Ovary (tissue), 9 donors: Measurements from ENCODE around the gene ZPBP2. TPM values are rescaled to one million over a fixed set of nuclear protein-coding genes. Genes with fewer than 3 reads are reported as not detected.

Source experiments
- DNase-seq, 5 donors: peaks; one replicate each; pipeline ENCODE4 v3.0.0-alpha.2; 2019 to 2020
- H3K27ac ChIP-seq, 2 donors: fragments of 200-600 bp; one replicate each; pipeline versions ENCODE4 v1.5.1 to v1.8.0; 2019 to 2022
- H3K27me3 ChIP-seq: fragments of 200-600 bp; one replicate; pipeline ENCODE4 v1.8.0; 2022
- H3K36me3 ChIP-seq: fragments of 200-600 bp; sonication (generic); one replicate; pipeline ENCODE4 v1.5.1; 2019
- H3K4me1 ChIP-seq: one replicate; pipeline ENCODE4 v1.8.1; 2013; ENCODE audit warnings: mild to moderate bottlenecking, moderate library complexity; ENCODE audit not compliant: insufficient read depth
- H3K4me3 ChIP-seq: fragments of 200-600 bp; sonication (generic); one replicate; pipeline ENCODE4 v1.5.1; 2017
- H3K9me3 ChIP-seq, 2 donors: fragments of 200-600 bp in 1 of 2; sonication (generic) in 1 of 2; one replicate each; pipeline versions ENCODE4 v1.5.1 to v1.8.1; 2013 to 2019; ENCODE audit warnings: mild to moderate bottlenecking in 1 of 2, moderate library complexity in 1 of 2
- CTCF ChIP-seq, 3 donors: fragments of 450-650 bp in 2 of 3; fragments of 200-600 bp in 1 of 3; IDR thresholded peaks; one replicate each; pipeline versions ENCODE4 v1.5.1 to v1.8.0; 2016 to 2022; ENCODE audit warnings: antibody characterized with exemption in 3 of 3, mild to moderate bottlenecking in 1 of 3
- EP300 ChIP-seq: sonication (generic); formaldehyde crosslinking; IDR thresholded peaks from one replicate; pipeline ENCODE4 v1.6.1; 2017; ENCODE audit warnings: antibody characterized with exemption
- POLR2A ChIP-seq: fragments of 450-650 bp; IDR thresholded peaks from one replicate; pipeline ENCODE4 v1.6.1; 2017; ENCODE audit warnings: antibody characterized with exemption, mild to moderate bottlenecking, moderate library complexity
- WGBS, 3 donors: extraction: QIAGEN DNeasy Blood & Tissue Kit in 1 of 3; methylation state at CpG; one replicate each; pipeline versions ENCODE4 v1.1.5 to v1.1.7; 2013 to 2017; 5-methylcytosine and 5-hydroxymethylcytosine counted together
- intact Hi-C, 4 donors: fragments of 100-400 bp; cut with DNase I; formaldehyde crosslinking; loops; one replicate each; pipeline versions ENCODE4 v1.11.0 to v1.15.1; 2022 to 2023
- polyA plus RNA-seq, 2 donors: library from polyadenylated mRNA; stranded (reverse); fragments of 200-250 nt in 1 of 2; fragments of 350-450 nt in 1 of 2; fragmentation: Illumina TruSeq in 1 of 2; extraction: RNeasy Lipid Tissue Mini Kit (QIAGEN cat#74804) in 1 of 2; gene quantifications; one replicate each; pipeline ENCODE4 v1.2.3, GENCODE V29; 2013 to 2014
- total RNA-seq, 7 donors: library from RNA; depleted of rRNA in 2 of 7; stranded (reverse); fragments of >200 nt in 2 of 7; fragmentation: NEBNext Ultra II Directional in 3 of 7; extraction: Animal tissue kit (Norgen Biotek cat#: 25700) in 3 of 7; gene quantifications; one replicate each; pipeline versions ENCODE4 v1.1.0 to v1.2.4, GENCODE V29; 2016 to 2023
- donor health status: DM: no; HTN: no; CAD: no; lungs with moderate emphysema.
- donor health status: DM: no; HTN: no; CAD: no.
- donor health status: Bipolar disorder and iron deficiency.
- donor health status: DM: yes; HTN: yes; CAD: no.
- donor health status: DM: no; HTN: no; CAD: no.
- donor health status: DM: yes; HTN: yes; CAD: no.

ZPBP2 gene
- total and polyA plus RNA-seq, 9 donors, result not detected

- no peak for TF ChIP-seq EP300
- no peak for TF ChIP-seq CTCF (IDR thresholded peaks at IDR 0.05)
- TF ChIP-seq POLR2A, result no peak
- no peak for DNase-seq
- Histone ChIP-seq H3K4me1 (no peaks in the 10 kb centered on the region), H3K27me3 (no peaks in the 10 kb centered on the region), H3K36me3 (no peaks in the 10 kb centered on the region), H3K9me3 (no peaks in the 10 kb centered on the region), H3K4me3 (no peak overlapping the region), H3K27ac (no peak overlapping the region)
- WGBS, 3 donors, result 86 to 94% (median 89%) methylated on average over 6 of the region's 6 CpGs
- intact Hi-C loops, result no loop called here
Observed at GRCh38 chr17:39908789-39909352, 40.9 kb downstream of the ZPBP2 start.

DNA sequence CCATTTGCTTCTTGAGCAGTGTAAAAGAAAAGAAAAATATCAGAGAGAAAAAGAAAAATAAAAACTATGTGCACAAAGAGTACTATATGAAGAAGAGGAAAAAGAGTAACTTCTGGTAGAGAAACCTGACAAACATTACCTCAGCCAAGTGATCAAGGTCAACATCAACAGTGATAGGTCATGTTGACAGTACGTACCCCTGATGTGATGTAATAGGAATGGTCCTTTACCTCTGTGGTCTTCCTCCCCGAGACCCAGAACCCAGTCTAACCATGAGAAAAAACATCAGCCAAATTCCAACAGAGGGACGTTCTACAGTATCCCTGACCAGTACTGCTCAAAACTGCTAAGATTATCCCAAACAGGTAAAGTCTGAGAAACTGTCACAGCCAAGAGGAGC lies 46.0 kb downstream of the ZPBP2 start:
- 81 to 88% (median 87%) methylated on average over 3 of the region's 3 CpGs for WGBS, 3 donors
- H3K4me3 ChIP-seq, result no peak overlapping the region
- no peaks in the 10 kb centered on the region for H3K27me3 ChIP-seq
- H3K4me1 ChIP-seq, result no peaks in the 10 kb centered on the region
- intact Hi-C loops, result loop anchor here in 1 of 4 donors (10.0 kb wide), 1 partner anchor 51 kb away; the partner anchor contains the start of gene GSDMA
- H3K36me3 ChIP-seq, result no peaks in the 10 kb centered on the region
- TF ChIP-seq CTCF (IDR thresholded peaks at IDR 0.05), result no peak
- TF ChIP-seq EP300, result no peak
- TF ChIP-seq POLR2A, result no peak
- no peak overlapping the region for H3K27ac ChIP-seq
- H3K9me3 ChIP-seq, result no peaks in the 10 kb centered on the region
- DNase-seq, result no peak

- H3K4me1 ChIP-seq, result no peaks in the 10 kb centered on the region
- 77 to 85% (median 77%) methylated on average over 4 of the region's 4 CpGs for WGBS, 3 donors
- no peak overlapping the region for H3K27ac ChIP-seq
- H3K36me3 ChIP-seq, result no peaks in the 10 kb centered on the region
- H3K27me3 ChIP-seq, result no peaks in the 10 kb centered on the region
- no peak overlapping the region for H3K4me3 ChIP-seq
- no peak for DNase-seq
- H3K9me3 ChIP-seq, result no peaks in the 10 kb centered on the region
- intact Hi-C loops, result loop anchor here in 1 of 4 donors (10.0 kb wide), 1 partner anchor 49 kb away; the partner anchor contains the start of gene GSDMA
- TF ChIP-seq POLR2A (no peak), EP300 (no peak), CTCF (IDR thresholded peaks at IDR 0.05) (no peak)
Observed at GRCh38 chr17:39915559-39915958, 47.6 kb downstream of the ZPBP2 start.

DNA sequence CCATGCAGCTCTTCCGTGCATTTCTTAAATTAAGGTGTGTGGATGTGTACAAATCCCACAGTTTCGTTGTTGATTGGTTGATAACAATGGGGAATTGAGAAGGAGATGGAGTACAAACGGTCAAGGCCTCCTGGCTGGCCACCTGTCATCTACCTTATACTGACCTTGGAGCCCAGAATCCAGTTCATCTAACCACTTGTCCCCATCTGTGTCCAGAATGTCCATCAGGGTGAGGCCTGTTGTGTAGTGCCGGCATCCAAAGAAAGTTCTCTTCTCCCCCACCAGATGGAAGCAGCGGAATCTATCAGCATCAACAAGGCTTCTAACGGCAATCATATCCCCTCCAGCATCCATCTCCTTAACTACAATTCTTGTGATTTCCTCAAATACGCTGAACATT lies 48.9 kb downstream of the ZPBP2 start:
- H3K9me3 ChIP-seq, result no peaks in the 10 kb centered on the region
- H3K27ac ChIP-seq, result no peak overlapping the region
- TF ChIP-seq CTCF (IDR thresholded peaks at IDR 0.05) (no peak), POLR2A (no peak), EP300 (no peak)
- intact Hi-C loops, result loop anchor here in 1 of 4 donors (10.0 kb wide), 1 partner anchor 48 kb away; the partner anchor contains the start of gene GSDMA
- no peak overlapping the region for H3K4me3 ChIP-seq
- H3K4me1 ChIP-seq, result no peaks in the 10 kb centered on the region
- DNase-seq, result no peak
- H3K36me3 ChIP-seq, result no peaks in the 10 kb centered on the region
- 71 to 83% (median 82%) methylated on average over 7 of the region's 7 CpGs for WGBS, 3 donors
- no peaks in the 10 kb centered on the region for H3K27me3 ChIP-seq
